NCI-H1048 (cell line): ENCODE measurements around the gene TPK1.
"Not testable (repeated sequence)": the region's sequence is repeated elsewhere in the genome, so short reads cannot be mapped to it uniquely, and the experiment has no call there.

Source experiments
- DNase-seq: peaks from one replicate; lab custom pipeline; 2025; lab: John Stamatoyannopoulos, UW

TPK1 gene

GRCh38 chr7:144629598-144629997 is 206.3 kb downstream of the TPK1 start:
- DNase-seq: no peak

GRCh38 chr7:144629011-144629410 is 206.8 kb downstream of the TPK1 start:
- DNase-seq: no peak

GRCh38 chr7:144628176-144628575 is 207.7 kb downstream of the TPK1 start:
- no peak for DNase-seq

GRCh38 chr7:144622745-144623144 is 213.1 kb downstream of the TPK1 start:
- no peak for DNase-seq

GRCh38 chr7:144606261-144606660 is 229.6 kb downstream of the TPK1 start:
- no peak for DNase-seq

- no peak for DNase-seq
These were observed 238.9 kb downstream of the TPK1 start for GRCh38 chr7:144596953-144597352.

- DNase-seq: no peak
These were observed 241.3 kb downstream of the TPK1 start for GRCh38 chr7:144594580-144594979.

GRCh38 chr7:144588559-144589051 is 247.2 kb downstream of the TPK1 start:
- no peak for DNase-seq

GRCh38 chr7:144587701-144588100 is 248.2 kb downstream of the TPK1 start:
- no peak for DNase-seq

GRCh38 chr7:144584726-144585125 is 251.1 kb downstream of the TPK1 start:
- no peak for DNase-seq

GRCh38 chr7:144579687-144580086 is 256.2 kb downstream of the TPK1 start:
- DNase-seq: no peak

- DNase-seq: no peak
These were observed 260.4 kb downstream of the TPK1 start for GRCh38 chr7:144575456-144575855.

- DNase-seq: not testable (repeated sequence)
These were observed 261.1 kb downstream of the TPK1 start for GRCh38 chr7:144574753-144575152.

- DNase-seq: no peak
These were observed 267.6 kb downstream of the TPK1 start for GRCh38 chr7:144568233-144568632.

- no peak for DNase-seq
These were observed 270.3 kb downstream of the TPK1 start for GRCh38 chr7:144565586-144565985.

GRCh38 chr7:144549861-144550260 is 286.0 kb downstream of the TPK1 start:
- no peak for DNase-seq

GRCh38 chr7:144548556-144548955 is 287.3 kb downstream of the TPK1 start:
- DNase-seq: no peak

- DNase-seq: no peak
These were observed 288.0 kb downstream of the TPK1 start for GRCh38 chr7:144547888-144548287.

- DNase-seq: no peak
These were observed 289.1 kb downstream of the TPK1 start for GRCh38 chr7:144546782-144547181.

- no peak for DNase-seq
These were observed 290.5 kb downstream of the TPK1 start for GRCh38 chr7:144545330-144545729.

GRCh38 chr7:144534655-144535395 is 301.0 kb downstream of the TPK1 start:
- no peak for DNase-seq

- no peak for DNase-seq
These were observed 301.7 kb downstream of the TPK1 start for GRCh38 chr7:144534196-144534595.

GRCh38 chr7:144531181-144531580 is 304.7 kb downstream of the TPK1 start:
- no peak for DNase-seq

- DNase-seq: no peak
These were observed 306.5 kb downstream of the TPK1 start for GRCh38 chr7:144529269-144529926.
